ENCODE results near the gene IRGC. TPM values are rescaled to one million over a fixed set of nuclear protein-coding genes. Genes with fewer than 3 reads are reported as not detected.

Gene IRGC
- not detected in 2 replicates for total RNA-seq

DNA sequence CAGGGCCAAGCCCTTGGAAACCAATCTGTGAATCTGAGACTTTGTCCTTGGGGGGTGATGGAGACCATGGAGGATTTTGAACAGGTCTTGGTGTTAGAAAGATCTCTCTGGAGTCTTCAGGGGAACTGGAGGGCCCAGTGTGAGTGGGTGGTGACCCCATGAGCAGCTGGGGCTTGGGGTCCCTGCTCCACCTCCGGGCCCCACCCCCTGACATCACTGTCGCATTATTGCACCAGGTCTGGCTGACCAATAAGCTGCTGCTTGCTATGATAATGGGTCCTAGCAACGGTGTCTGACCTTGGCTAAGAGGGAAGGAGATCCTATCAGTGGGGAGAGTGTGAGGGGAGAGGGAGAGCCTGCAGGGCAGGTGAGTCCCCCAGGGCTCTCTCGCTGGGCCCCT lies at the start of gene IRGC:
Gene IRGC, plus strand, starts transcription at position 301 of the 400 bp plus-strand sequence. CDS start 2,483 bp downstream, outside the sequence.

DNA sequence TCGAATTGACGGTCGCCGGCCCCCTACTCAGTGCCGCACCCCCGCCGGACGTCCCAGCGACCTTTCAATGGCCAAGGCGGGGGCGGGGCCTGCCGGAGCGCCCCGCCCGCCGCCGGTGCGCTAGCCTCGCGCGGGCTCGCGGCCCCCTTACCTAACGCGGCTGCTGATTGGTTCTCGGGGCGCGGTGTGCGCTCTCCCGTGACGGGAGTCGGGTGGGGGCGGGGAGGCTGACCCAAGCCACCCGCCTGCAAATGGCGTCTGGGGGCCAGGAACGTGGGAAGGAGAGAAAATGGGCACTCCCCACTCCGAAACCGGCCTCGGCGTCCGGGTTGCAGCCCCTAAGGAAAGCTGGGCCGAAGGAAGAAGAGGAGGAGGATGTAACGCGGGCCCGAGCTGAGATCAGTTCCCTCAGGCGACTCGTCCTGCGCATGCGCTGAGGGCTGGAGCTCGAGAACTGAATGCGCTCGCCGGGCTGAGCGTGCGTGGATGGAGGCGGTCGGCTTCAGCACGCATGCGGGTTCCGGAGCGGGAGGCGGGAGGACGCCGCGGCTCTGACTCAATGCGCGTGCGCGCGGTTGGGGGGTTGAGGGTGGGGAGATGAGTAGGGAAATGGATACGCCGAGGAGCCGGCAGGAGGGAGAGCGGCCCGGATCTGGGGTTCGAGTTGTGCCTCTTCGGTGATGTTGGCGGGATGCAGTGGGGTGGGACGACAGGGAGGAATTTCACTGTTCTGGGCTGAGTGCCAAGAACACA lies 38.8 kb downstream of the IRGC start, which contains the start of gene SMG9:
Gene SMG9, minus strand, starts transcription at position 460 of the 753 bp plus-strand sequence. CDS start 4,221 bp downstream, outside the sequence.

Other genes starting within 250 kb of the IRGC start
- 6.4 and 11.6 TPM in 2 replicates for gene PHLDB3, start 211.3 kb upstream of the IRGC start, total RNA-seq
- gene ETHE1, start 188.9 kb upstream of the IRGC start, total RNA-seq, result 73.0 and 89.6 TPM in 2 replicates
- 0.11 and 0.37 TPM in 2 replicates for gene ZNF575, start 182.9 kb upstream of the IRGC start, total RNA-seq
- gene XRCC1, start 140.5 kb upstream of the IRGC start, total RNA-seq, result 14.4 and 20.0 TPM in 2 replicates
- gene PINLYP, start 140.3 kb upstream of the IRGC start, total RNA-seq, result 2.9 and 3.4 TPM in 2 replicates
- gene IRGQ, start 119.9 kb upstream of the IRGC start, total RNA-seq, result 12.7 and 15.7 TPM in 2 replicates
- 13.0 and 15.5 TPM in 2 replicates for gene ZNF576, start 119.5 kb upstream of the IRGC start, total RNA-seq
- gene SRRM5, start 104.0 kb upstream of the IRGC start, total RNA-seq, result not detected in 2 replicates
- 25.7 and 30.0 TPM in 2 replicates for gene ZNF428, start 96.4 kb upstream of the IRGC start, total RNA-seq
- 1.2 and 3.7 TPM in 2 replicates for gene CADM4, start 76.2 kb upstream of the IRGC start, total RNA-seq
- gene PLAUR, start 45.9 kb upstream of the IRGC start, total RNA-seq, result 126 and 194 TPM in 2 replicates
- 6.7 and 7.9 TPM in 2 replicates for gene SMG9, start 38.9 kb downstream of the IRGC start, total RNA-seq
- gene KCNN4, start 64.9 kb downstream of the IRGC start, total RNA-seq, result 1.1 and 1.3 TPM in 2 replicates
- gene LYPD5, start 86.4 kb downstream of the IRGC start, total RNA-seq, result 0.50 TPM in 1 of 2 replicates, not detected in the other
- gene ZNF283, start 111.2 kb downstream of the IRGC start, total RNA-seq, result 11.8 and 20.2 TPM in 2 replicates
- gene ZNF404, start 167.9 kb downstream of the IRGC start, total RNA-seq, result 2.2 and 5.7 TPM in 2 replicates
- gene ZNF45, start 219.2 kb downstream of the IRGC start, total RNA-seq, result 14.1 and 17.3 TPM in 2 replicates
- gene ZNF221, start 235.2 kb downstream of the IRGC start, total RNA-seq, result 8.7 and 9.2 TPM in 2 replicates